GM12878 (cell line): ENCODE data around the gene ADCY1.

Source experiments
- CTCF ChIP-seq, 3 experiments: IDR thresholded peaks in 2 of 3; conservative IDR thresholded peaks in 1 of 3; 2 replicates each; pipeline ENCODE4 v1.5.1; 2011; ENCODE audit warnings: low read depth in 3 of 3, low read length in 3 of 3, mild to moderate bottlenecking in 3 of 3, control low read depth in 2 of 3, moderate library complexity in 2 of 3, inconsistent platforms in 1 of 3, mixed read lengths in 1 of 3; ENCODE audit not compliant: control insufficient read depth in 2 of 3, insufficient read depth in 1 of 3; ENCODE audit errors: extremely low read depth in 1 of 3
- EZH2 ChIP-seq: IDR thresholded peaks from 2 replicates; pipeline ENCODE4 v1.6.1; 2012; ENCODE audit warnings: low read depth, mild to moderate bottlenecking, control low read depth, inconsistent platforms, low read length, borderline replicate concordance; ENCODE audit not compliant: control insufficient read depth
- NBN ChIP-seq: fragments of 450-650 bp; IDR thresholded peaks from 2 replicates; pipeline ENCODE4 v1.6.1; 2016
- RCOR1 ChIP-seq: conservative IDR thresholded peaks from 2 replicates; pipeline ENCODE4 v1.6.1; 2012; ENCODE audit warnings: low read depth, low read length, improper control_type of control experiment
- YBX1 ChIP-seq: fragments of 450-650 bp; IDR thresholded peaks from 2 replicates; pipeline ENCODE4 v1.6.1; 2016; ENCODE audit warnings: antibody characterized with exemption
- YY1 ChIP-seq: IDR thresholded peaks from 2 replicates; pipeline ENCODE4 v1.6.1; 2011; ENCODE audit warnings: low read depth, mild to moderate bottlenecking, low read length
- ZNF384 ChIP-seq: IDR thresholded peaks from 2 replicates; pipeline ENCODE4 v1.6.1; 2012; ENCODE audit warnings: low read depth, mild to moderate bottlenecking, low read length, improper control_type of control experiment, borderline replicate concordance

GRCh38 chr7:45606050-45606449 lies 31.9 kb downstream of the ADCY1 start:
- no peak for TF ChIP-seq ZNF384
- TF ChIP-seq RCOR1 = no peak
- TF ChIP-seq EZH2 = no peak
- no peak for TF ChIP-seq YBX1
- no peak for TF ChIP-seq YY1
- TF ChIP-seq CTCF (IDR thresholded peaks at IDR 0.05 in 2 of 3, conservative IDR thresholded peaks at IDR 0.05 in 1 of 3; ENCODE audit: control insufficient read depth in 2 of 3, extremely low read depth in 1 of 3, insufficient read depth in 1 of 3, low read depth in 3 of 3, low read length in 3 of 3) = no peak
- no peak for TF ChIP-seq NBN
